ENCODE measurements around the gene ACTN4. TPM values are rescaled to one million over a fixed set of nuclear protein-coding genes. Genes with fewer than 3 reads are reported as not detected.

Gene ACTN4
- polyA plus RNA-seq, 6 donors from 2014 or later, result 6.8 to 15.8 (median 10.6) TPM

DNA sequence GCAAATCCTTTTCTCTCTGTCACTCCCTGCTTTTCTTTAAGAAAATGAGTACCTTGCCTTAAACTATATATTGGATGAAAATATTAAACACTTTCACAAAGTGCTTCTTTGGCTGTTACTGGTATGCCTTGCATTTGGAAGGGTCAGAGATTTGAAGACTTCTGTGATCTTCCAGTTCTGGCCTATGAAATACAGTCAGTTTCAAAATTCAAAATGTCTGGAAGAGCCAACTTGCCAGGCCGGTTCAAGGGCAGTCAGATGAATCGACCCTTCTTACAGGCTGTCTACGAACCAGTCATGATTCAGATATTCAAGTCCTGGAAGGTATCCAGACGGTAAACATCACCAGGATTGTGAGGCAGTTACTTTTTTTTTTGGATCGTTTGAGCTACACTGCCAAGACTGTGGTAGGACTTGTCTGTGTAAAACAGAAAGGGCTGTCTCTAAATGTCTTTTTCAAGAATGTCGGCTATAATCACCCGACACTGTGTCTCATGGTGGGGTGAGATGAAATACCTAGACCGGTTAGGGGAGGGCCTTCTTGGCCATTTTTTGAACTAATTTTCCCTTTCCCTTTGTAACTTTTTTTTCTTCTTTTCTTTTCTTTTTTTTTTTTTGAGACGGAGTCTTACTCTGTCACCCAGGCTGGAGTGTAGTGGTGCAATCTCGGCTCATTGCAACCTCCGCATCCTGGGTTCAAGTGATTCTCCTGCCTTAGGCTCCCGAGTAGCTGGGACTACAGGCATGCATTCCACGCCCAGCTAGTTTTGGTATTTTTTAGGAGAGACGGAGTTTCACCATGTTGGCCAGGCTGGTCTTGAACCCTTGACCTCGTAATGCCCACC is 11.2 kb downstream of the ACTN4 start:
- no peak for DNase-seq
- ATAC-seq (ENCODE audit: low read depth in 2 of 2), result no peak
- no peaks in the 10 kb centered on the region for H3K9me3 Mint-ChIP-seq
- H3K27me3 Mint-ChIP-seq, result no peaks in the 10 kb centered on the region
- no peak overlapping the region for H3K4me3 Mint-ChIP-seq
- H3K27ac Mint-ChIP-seq, result peak overlapping the region in 4 of 6 donors; percentile 32 to 86 (median 72)
- no peaks in the 10 kb centered on the region for H3K36me3 Mint-ChIP-seq
- peaks cover 33 to 70% (median 46%) of the 10 kb centered on the region in 3 donors for H3K4me1 Mint-ChIP-seq

DNA sequence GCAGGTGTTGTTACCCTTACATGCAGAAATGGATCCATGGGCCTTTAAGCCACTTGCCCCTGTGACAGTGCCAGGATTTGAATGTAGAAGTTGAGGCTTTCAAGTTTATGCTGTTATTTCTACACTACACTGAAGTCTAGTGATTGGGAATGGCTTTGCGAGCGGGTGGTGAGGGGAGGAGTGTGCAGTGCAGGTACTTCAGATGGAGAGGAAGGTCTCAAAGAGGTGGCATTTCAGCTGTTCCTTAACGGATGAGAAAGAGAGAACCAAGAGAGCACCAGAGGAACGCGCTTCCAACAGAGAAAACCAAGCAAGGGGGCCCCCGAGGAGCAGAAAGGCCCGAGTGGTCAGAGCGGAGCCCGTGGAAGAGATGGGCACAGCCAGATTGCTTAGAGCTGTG is 13.3 kb downstream of the ACTN4 start:
- H3K36me3 Mint-ChIP-seq, result no peaks in the 10 kb centered on the region
- H3K4me3 Mint-ChIP-seq, result no peak overlapping the region
- DNase-seq (no peak), ATAC-seq (ENCODE audit: low read depth in 2 of 2) (no peak)
- H3K4me1 Mint-ChIP-seq, result peaks cover 37 to 74% (median 53%) of the 10 kb centered on the region in 3 donors
- H3K27me3 Mint-ChIP-seq, result no peaks in the 10 kb centered on the region
- peak overlapping the region in 1 of 6 donors; percentile 86 for H3K27ac Mint-ChIP-seq
- no peaks in the 10 kb centered on the region for H3K9me3 Mint-ChIP-seq

DNA sequence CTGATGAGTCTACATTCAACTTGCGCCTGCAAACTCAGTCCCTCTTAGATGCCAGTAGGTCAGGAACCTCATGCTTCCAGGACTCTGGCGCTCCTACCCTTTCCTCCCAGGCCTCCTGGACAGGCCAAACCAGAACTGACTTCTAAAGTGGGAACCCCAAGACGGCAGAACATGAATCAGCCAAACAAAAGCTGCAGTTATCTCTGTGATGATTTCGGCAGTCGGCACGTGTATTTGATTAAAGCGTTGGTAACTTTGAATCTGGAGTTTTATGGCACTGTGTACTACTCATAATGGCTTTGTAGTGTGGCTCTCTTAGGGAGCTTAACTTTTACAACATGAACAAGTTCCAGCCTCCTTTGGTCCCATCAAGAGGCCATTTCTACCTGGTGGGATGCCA is 13.7 kb downstream of the ACTN4 start:
- Mint-ChIP-seq H3K27ac (no peak overlapping the region), H3K27me3 (no peaks in the 10 kb centered on the region)

DNA sequence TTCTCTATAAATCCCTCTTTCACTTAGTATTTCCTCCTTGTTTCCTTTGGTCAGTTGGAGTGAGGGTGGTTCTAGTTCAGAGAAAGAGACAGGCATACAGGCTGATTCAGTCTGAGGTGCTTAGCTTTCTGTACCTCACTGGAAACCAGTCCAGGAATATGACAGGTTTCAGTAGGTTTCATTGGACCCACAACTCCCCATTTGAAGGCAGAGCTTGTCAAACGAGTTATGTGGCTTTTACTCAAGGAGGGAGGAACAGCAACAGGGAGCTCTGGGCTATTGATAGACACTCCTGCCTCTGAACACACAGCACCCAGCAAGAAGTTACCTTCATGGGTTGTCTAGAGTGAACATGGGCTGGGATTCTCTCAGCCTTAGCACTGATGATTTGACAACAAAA is 14.5 kb downstream of the ACTN4 start:
- Mint-ChIP-seq H3K36me3 (no peaks in the 10 kb centered on the region), H3K4me3 (peak overlapping the region in 1 of 8 donors; percentile 1), H3K9me3 (no peaks in the 10 kb centered on the region), H3K27me3 (no peaks in the 10 kb centered on the region), H3K27ac (peak overlapping the region in 2 of 6 donors; percentile 5 to 39), H3K4me1 (peaks cover 34 to 77% (median 56%) of the 10 kb centered on the region in 3 donors)
- DNase-seq (no peak), ATAC-seq (ENCODE audit: low read depth in 2 of 2) (no peak)

More for the DNA sequence above, 13.7 kb downstream of the ACTN4 start:
- no peaks in the 10 kb centered on the region for H3K36me3 Mint-ChIP-seq
- ATAC-seq (ENCODE audit: low read depth in 2 of 2) (no peak), DNase-seq (no peak)
- no peak overlapping the region for H3K4me3 Mint-ChIP-seq
- peaks cover 37 to 74% (median 53%) of the 10 kb centered on the region in 3 donors for H3K4me1 Mint-ChIP-seq
- no peaks in the 10 kb centered on the region for H3K9me3 Mint-ChIP-seq

DNA sequence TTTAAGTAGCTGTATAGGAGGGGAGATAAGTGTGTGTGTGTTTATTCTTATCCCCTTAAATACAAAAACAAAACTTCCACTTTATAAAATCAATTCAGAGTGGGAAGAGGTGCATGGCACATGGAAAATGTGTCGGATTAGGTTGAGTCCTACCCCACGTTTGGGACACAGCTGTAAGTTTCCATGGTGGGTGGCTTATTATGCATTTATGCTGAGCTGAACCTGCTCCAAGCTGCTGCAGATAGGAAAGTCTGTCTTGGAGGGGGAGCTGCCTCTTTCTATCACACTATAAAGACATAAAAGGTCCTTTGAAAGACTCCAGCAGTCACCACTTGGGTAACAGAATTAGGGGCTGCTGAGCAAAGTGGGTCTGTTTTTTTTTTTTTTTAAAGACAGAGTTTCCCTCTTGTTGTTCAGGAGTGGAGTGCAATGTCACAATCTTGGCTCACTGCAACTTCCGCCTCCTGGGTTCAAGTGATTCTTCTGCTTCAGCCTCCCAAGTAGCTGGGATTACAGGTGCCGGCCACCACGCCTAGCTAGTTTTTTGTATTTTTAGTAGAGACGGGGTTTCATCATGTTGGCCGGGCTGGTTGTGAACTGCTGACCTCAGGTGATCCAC is 15.2 kb downstream of the ACTN4 start:
- Mint-ChIP-seq H3K9me3 (no peaks in the 10 kb centered on the region), H3K4me3 (peak overlapping the region in 1 of 8 donors; percentile 35), H3K36me3 (no peaks in the 10 kb centered on the region), H3K27me3 (no peaks in the 10 kb centered on the region), H3K27ac (peak overlapping the region in 1 of 6 donors; percentile 39), H3K4me1 (peaks cover 38 to 78% (median 56%) of the 10 kb centered on the region in 3 donors)
- no peak for ATAC-seq (ENCODE audit: low read depth in 2 of 2)
- no peak for DNase-seq

DNA sequence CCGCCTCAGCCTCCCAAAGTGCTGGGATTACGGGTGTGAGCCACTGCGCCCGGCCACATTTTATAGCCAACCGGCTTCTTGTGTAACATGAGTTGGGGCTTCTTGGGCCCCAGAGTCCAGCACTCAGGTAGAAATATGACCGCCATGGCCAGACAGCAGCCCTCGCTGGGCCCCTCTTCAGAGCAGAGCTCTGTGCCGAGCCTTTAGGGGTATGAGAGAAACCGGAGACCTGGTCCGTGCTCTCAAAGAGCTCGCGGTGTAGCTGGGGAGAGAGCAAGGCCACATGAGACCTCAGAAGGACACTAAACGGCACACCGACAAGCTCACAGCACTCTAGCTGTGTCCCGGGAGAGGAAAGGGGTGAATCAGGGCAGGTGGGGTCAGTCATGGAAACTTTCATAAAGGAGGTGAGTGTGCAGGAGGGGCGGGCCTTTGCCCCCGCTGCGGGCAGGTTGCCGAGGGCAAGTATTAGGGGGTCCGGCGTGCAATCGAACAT is 15.8 kb downstream of the ACTN4 start:
- no peaks in the 10 kb centered on the region for H3K36me3 Mint-ChIP-seq
- ATAC-seq (ENCODE audit: low read depth in 2 of 2), result no peak
- peaks cover 39 to 78% (median 56%) of the 10 kb centered on the region in 3 donors for H3K4me1 Mint-ChIP-seq
- no peaks in the 10 kb centered on the region for H3K27me3 Mint-ChIP-seq
- DNase-seq, result no peak
- H3K4me3 Mint-ChIP-seq, result peak overlapping the region in 1 of 8 donors; percentile 35
- H3K27ac Mint-ChIP-seq, result no peak overlapping the region
- H3K9me3 Mint-ChIP-seq, result no peaks in the 10 kb centered on the region

DNA sequence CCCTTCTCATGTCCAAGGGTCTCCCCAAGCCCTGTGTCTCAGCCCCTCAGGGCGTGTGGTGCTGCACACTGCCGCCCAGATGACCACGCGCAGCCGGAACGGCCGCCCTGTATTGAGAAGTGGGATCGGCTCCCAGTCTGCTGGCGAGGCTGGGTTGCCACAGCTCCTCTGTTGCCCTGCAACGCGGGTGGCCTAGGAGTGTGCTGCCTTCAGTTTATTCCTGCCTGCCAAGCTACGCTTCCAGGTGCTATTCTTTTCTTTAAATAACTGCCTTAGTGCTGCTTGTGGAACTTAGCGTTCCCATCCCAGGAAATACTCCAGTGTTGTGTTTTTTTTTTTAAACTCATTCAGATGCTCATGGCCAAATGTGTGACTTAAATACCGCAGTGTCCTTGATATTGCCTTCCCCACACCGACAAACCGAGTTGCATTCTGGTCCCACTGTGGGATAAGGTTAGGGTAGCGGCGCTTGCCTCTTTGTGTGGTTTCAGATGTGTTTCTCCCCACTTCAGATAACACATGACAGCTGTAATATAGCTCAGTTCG is 16.6 kb downstream of the ACTN4 start:
- H3K4me3 Mint-ChIP-seq, result peak overlapping the region in 5 of 8 donors; percentile 12 to 81 (median 62)
- ATAC-seq (ENCODE audit: low read depth in 2 of 2) (no peak), DNase-seq (no peak)
- no peaks in the 10 kb centered on the region for H3K36me3 Mint-ChIP-seq
- no peaks in the 10 kb centered on the region for H3K27me3 Mint-ChIP-seq
- H3K27ac Mint-ChIP-seq, result peak overlapping the region in 5 of 6 donors; percentile 12 to 95 (median 79)
- H3K9me3 Mint-ChIP-seq, result no peaks in the 10 kb centered on the region
- peaks cover 44 to 84% (median 61%) of the 10 kb centered on the region in 3 donors for H3K4me1 Mint-ChIP-seq

DNA sequence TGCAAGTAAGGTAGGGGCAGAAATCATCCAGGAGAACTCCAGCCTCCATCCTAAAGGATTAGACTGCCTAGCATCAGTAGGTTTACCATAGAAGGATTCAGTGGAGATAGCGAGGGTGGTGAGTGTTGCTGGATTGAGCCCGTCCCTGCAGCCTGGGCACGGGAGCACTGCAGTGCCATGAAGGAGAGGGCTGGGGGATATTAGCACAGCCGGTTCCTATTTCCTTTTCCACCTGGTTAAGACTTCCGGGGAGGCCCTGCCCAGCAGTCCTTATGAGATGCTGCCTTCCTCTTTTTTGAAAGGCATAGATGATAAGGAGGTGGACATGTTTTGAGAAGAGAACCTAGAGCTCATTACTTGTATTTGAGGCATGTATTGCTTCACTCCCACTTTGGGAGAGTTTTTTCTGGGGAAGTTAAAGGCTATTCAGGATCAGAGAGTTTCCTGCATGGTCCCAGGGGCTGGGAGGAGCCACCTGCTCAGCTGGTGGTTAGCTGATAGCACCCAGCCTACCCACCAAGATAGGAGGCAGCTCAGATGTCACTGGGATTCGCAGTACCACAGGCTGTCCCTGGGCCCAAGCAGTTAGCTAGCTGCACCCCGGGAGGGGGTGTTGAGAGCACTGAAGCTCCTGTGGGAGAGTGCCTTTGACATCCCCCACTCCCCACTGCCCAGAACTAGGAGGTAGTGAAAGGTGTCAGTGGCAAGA is 17.2 kb downstream of the ACTN4 start:
- ATAC-seq (ENCODE audit: low read depth in 2 of 2) (peak; percentile 68 to 71), DNase-seq (peak; percentile 13)
- peaks cover 50 to 87% (median 67%) of the 10 kb centered on the region in 3 donors for H3K4me1 Mint-ChIP-seq
- H3K36me3 Mint-ChIP-seq, result no peaks in the 10 kb centered on the region
- no peaks in the 10 kb centered on the region for H3K9me3 Mint-ChIP-seq
- peak overlapping the region; percentile 12 to 81 (median 62) for H3K4me3 Mint-ChIP-seq
- no peaks in the 10 kb centered on the region for H3K27me3 Mint-ChIP-seq
- H3K27ac Mint-ChIP-seq, result peak overlapping the region in 4 of 6 donors; percentile 73 to 95 (median 84)

DNA sequence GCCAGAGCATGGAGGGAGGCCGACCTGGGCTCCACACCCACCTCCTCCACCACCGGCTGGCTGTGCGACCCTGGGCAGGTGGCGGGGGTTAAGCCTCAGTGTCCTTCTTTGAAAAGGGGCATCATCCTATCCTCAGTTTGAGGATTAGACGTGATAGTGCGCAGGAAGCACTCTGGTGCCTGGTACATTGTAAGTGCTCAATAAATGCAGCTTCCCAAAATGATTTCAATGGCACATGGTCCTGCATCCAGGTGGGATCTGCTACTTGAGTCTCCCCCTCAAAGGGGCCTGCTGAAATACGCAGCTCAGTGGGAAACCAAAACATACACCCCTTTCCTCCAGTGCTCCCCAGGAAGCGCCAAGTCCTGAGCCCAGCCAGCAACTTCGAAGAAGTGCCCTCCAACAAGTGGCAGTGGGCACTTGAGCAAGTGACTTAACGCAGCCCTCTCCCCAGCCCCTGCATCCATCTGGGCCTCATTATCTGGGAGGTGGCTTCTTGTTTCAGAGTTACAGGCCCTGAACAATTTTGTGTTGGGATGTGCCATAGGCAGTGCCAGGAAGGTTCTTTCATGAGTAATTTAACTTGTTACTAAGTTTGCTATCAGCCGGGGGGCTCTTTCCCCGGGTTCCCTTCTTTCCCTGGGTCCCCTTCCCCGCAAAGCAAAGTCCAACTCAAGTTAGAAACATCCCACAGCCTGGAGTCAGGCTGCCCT is 17.9 kb downstream of the ACTN4 start:
- H3K36me3 Mint-ChIP-seq, result no peaks in the 10 kb centered on the region
- H3K27ac Mint-ChIP-seq, result peak overlapping the region in 5 of 6 donors; percentile 47 to 98 (median 84)
- H3K4me1 Mint-ChIP-seq, result peaks cover 58 to 88% (median 75%) of the 10 kb centered on the region in 3 donors
- H3K9me3 Mint-ChIP-seq, result no peaks in the 10 kb centered on the region
- DNase-seq, result no peak
- no peaks in the 10 kb centered on the region for H3K27me3 Mint-ChIP-seq
- no peak for ATAC-seq (ENCODE audit: low read depth in 2 of 2)
- H3K4me3 Mint-ChIP-seq, result no peak overlapping the region

DNA sequence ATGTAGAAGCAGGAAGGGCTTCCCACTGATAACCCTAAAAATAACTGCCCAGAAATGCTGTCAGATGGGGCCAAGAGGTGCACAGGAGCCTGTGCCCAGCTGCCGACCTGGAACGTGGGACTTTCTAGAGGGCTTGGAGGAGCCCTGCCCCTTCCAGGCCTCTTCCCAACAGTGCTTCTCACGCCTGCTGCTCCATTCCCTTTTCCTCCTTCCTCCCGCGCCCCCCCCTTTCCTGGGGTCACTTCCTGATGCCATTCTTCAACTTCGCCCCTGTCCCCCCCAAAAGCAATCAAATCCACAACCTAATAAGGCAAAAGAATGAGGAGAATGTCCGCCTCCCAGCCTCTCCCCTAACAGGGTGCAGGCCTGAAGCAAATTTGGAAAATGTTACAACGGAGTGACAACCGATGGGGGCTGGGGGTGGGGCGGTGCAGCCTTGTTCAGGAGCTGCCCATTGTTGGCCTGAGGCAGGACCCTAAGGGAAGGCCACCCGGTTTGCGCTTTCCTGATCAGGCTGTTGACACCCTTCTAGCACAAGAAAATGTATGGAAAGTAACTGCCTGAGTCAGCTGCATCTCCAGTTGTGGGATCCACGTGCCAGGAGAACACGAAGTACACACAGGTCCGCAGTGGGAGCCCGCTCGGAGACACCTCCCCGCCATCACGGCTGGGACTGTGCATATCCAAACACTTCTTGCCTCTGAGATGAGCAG is 18.7 kb downstream of the ACTN4 start:
- peak overlapping the region in 5 of 8 donors; percentile 29 to 77 (median 51) for H3K4me3 Mint-ChIP-seq
- peak overlapping the region in 5 of 6 donors; percentile 69 to 98 (median 91) for H3K27ac Mint-ChIP-seq
- no peaks in the 10 kb centered on the region for H3K9me3 Mint-ChIP-seq
- no peaks in the 10 kb centered on the region for H3K27me3 Mint-ChIP-seq
- H3K4me1 Mint-ChIP-seq, result peaks cover 56 to 91% (median 79%) of the 10 kb centered on the region in 3 donors
- DNase-seq (no peak), ATAC-seq (ENCODE audit: low read depth in 2 of 2) (no peak)
- H3K36me3 Mint-ChIP-seq, result no peaks in the 10 kb centered on the region

DNA sequence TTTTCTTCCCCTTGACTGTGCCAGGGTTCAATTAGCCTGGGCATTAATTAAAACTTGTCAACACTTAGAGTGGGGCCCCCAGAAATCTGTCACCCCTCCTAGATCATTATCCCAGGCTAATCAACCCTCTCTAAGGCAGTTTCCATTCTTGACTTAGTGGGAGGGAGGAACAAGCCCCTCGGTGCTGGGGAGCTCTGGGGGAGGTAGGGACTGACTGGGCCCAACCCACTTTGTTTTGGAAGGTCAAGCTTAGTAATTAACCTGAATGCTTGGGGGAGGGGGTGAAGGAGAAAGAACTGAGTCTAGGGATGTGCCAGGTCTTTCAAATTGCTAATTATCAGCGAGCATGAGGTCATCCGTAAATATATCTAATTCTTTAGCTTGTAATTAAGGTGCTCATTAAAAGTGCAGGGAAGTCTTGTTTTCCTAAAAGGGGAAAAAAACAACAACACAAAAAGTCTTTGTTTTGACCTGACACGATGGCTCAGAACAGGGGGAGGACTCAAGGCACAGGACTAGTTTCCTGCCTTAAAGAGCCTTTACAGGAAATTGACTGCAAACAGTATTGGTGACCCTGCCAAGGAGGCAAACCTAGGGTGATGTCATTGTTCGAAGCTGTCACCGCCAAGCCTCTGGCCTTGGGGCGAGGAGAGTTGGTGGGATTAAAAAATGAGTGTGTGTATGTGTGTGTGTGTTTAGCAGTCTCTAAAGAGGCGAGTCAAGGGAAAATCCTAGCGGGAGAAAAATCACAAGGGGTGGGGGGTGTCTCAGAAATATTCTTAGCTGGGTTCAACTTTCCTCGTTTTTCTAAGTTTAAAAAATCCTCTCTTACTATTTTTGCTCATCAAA is 19.4 kb downstream of the ACTN4 start:
- Mint-ChIP-seq H3K4me1 (peaks cover 58 to 96% (median 82%) of the 10 kb centered on the region in 3 donors), H3K9me3 (no peaks in the 10 kb centered on the region), H3K27me3 (no peaks in the 10 kb centered on the region), H3K4me3 (peak overlapping the region; percentile 23 to 92 (median 85)), H3K27ac (peak overlapping the region; percentile 91 to 99 (median 98)), H3K36me3 (no peaks in the 10 kb centered on the region)
- DNase-seq, result no peak
- peak; percentile 61 to 67 for ATAC-seq (ENCODE audit: low read depth in 2 of 2)
